PC-3 (cell line): ENCODE data around the gene SLC24A3. TPM values are rescaled to one million over a fixed set of nuclear protein-coding genes. Genes with fewer than 3 reads are reported as not detected.

Experiments
- ATAC-seq: fragments of 200-7000 bp; cut with Tn5 transposase; 2 replicates; pipeline ENCODE4 v1.9.1; 2020; ENCODE audit warnings: mild to moderate bottlenecking, moderate library complexity
- BruUV-seq: library from RNA; stranded (reverse); fragments of 400-500 nt; replicated peaks from 2 replicates; lab custom pipeline; 2021; lab: Mats Ljungman, UMichigan
- CTCF ChIA-PET: fragments of 300-600 bp; sonication (Branson Sonifier 250); formaldehyde crosslinking; loops from one replicate; lab custom pipeline; 2022; ENCODE audit warnings: antibody characterized with exemption; lab: Charles Lee
- POLR2A ChIA-PET: fragments of 300-600 bp; sonication (Branson Sonifier 250); formaldehyde crosslinking; loops from one replicate; lab custom pipeline; 2022; ENCODE audit warnings: antibody characterized with exemption; ENCODE audit not compliant: unreplicated experiment; lab: Charles Lee
- DNase-seq: peaks from one replicate; pipeline ENCODE4 v3.0.0-alpha.2; 2015
- H2AFZ ChIP-seq: fragments of 300-600 bp; sonication (generic); 2 replicates; pipeline ENCODE4 v1.6.0; 2016; ENCODE audit warnings: antibody characterized with exemption, low read length
- H3F3A ChIP-seq: fragments of 300-600 bp; sonication (generic); one replicate; pipeline ENCODE4 v1.6.0; 2017; ENCODE audit warnings: antibody characterized with exemption, low read length, control low read depth, mild to moderate bottlenecking; ENCODE audit not compliant: unreplicated experiment
- H3K27ac ChIP-seq: fragments of 300-600 bp; sonication (generic); 2 replicates; pipeline ENCODE4 v1.5.1; 2016; ENCODE audit warnings: mild to moderate bottlenecking, low read length
- H3K27me3 ChIP-seq: fragments of 300-600 bp; sonication (generic); 2 replicates; pipeline ENCODE4 v1.6.1; 2016; ENCODE audit warnings: low read length, mixed read lengths
- H3K36me3 ChIP-seq: fragments of 300-600 bp; sonication (generic); 2 replicates; pipeline ENCODE4 v1.6.1; 2016; ENCODE audit warnings: low read depth, mixed run types, low read length, mixed read lengths
- H3K4me1 ChIP-seq: fragments of 300-600 bp; sonication (generic); 2 replicates; pipeline ENCODE4 v1.5.1; 2016; ENCODE audit warnings: low read length; ENCODE audit not compliant: insufficient read depth
- H3K4me2 ChIP-seq: fragments of 300-600 bp; sonication (generic); 2 replicates; pipeline ENCODE4 v1.6.0; 2016; ENCODE audit warnings: low read length
- H3K4me3 ChIP-seq: fragments of 300-600 bp; sonication (generic); 2 replicates; pipeline ENCODE4 v1.5.1; 2016; ENCODE audit warnings: mild to moderate bottlenecking, low read length, mixed read lengths
- H3K79me2 ChIP-seq: fragments of 300-600 bp; sonication (generic); 2 replicates; pipeline ENCODE4 v1.6.1; 2017; ENCODE audit warnings: low read length, mixed read lengths
- H3K9ac ChIP-seq: fragments of 300-600 bp; sonication (generic); 2 replicates; pipeline ENCODE4 v1.6.0; 2016; ENCODE audit warnings: mild to moderate bottlenecking, low read length
- H3K9me2 ChIP-seq: fragments of 300-600 bp; sonication (generic); replicated peaks from 2 replicates; pipeline ENCODE4 v1.6.1; 2016; ENCODE audit warnings: mixed run types, low read length, mixed read lengths
- H3K9me3 ChIP-seq: fragments of 300-600 bp; sonication (generic); 2 replicates; pipeline ENCODE4 v1.6.1; 2016; ENCODE audit warnings: low read length, mixed read lengths
- H4K20me1 ChIP-seq: fragments of 300-600 bp; sonication (generic); 2 replicates; pipeline ENCODE4 v1.6.1; 2016; ENCODE audit warnings: low read length, mixed read lengths
- EZH2 ChIP-seq: fragments of 300-600 bp; sonication (generic); IDR thresholded peaks from one replicate; pipeline ENCODE4 v1.6.1; 2017; ENCODE audit warnings: antibody characterized with exemption, mild to moderate bottlenecking, low read length; ENCODE audit not compliant: unreplicated experiment
- EZH2phosphoT487 ChIP-seq: fragments of 300-600 bp; sonication (generic); IDR thresholded peaks from 2 replicates; pipeline ENCODE4 v1.6.1; 2018; ENCODE audit warnings: mild to moderate bottlenecking, antibody characterized with exemption, low read length, borderline replicate concordance
- intact Hi-C: fragments of 100-400 bp; cut with micrococcal nuclease; formaldehyde crosslinking; loops from 2 replicates; pipeline ENCODE4 v1.9.0; 2023
- total RNA-seq: library from RNA; depleted of rRNA; stranded (reverse); fragments of >200 nt; gene quantifications from 2 replicates; pipeline ENCODE4 v1.2.3, GENCODE V29; 2014
- TF ChIP-seq, protein P1 (sequence below): fragments of 300-600 bp; sonication (generic); conservative IDR thresholded peaks from 2 replicates; pipeline ENCODE4 v1.5.1; 2017; ENCODE audit warnings: antibody characterized with exemption, low read depth, mild to moderate bottlenecking, low read length

Gene SLC24A3
- total RNA-seq, 1 experiment from 2014 or later = 0.11 TPM

DNA sequence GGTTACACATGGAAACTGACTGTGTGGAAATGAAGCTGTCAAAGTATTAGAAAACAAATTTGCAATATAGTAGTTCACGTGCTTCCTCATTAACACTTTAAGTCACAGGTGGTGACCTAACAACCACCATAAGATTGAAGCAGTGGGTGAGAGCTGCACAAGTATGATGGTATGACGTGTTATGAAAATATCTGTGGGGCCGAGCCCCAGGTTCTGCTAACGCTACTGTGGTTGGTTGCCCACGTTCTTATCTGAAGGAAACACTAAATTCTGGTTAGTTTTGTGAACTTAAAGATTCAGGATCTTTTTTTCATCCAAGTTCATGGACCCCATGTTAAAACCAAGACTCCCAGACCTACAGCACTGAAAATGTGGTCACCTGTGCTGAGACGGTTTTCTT, 302.6 kb downstream of the SLC24A3 start:
- no peak overlapping the region for H3K27ac ChIP-seq
- H3K36me3 ChIP-seq = no peaks in the 10 kb centered on the region
- CTCF ChIA-PET = no interaction called here
- no peak for ATAC-seq
- no peak for DNase-seq
- TF ChIP-seq EZH2phosphoT487 (no peak), EZH2 (no peak)
- TF ChIP-seq, protein P1, sequence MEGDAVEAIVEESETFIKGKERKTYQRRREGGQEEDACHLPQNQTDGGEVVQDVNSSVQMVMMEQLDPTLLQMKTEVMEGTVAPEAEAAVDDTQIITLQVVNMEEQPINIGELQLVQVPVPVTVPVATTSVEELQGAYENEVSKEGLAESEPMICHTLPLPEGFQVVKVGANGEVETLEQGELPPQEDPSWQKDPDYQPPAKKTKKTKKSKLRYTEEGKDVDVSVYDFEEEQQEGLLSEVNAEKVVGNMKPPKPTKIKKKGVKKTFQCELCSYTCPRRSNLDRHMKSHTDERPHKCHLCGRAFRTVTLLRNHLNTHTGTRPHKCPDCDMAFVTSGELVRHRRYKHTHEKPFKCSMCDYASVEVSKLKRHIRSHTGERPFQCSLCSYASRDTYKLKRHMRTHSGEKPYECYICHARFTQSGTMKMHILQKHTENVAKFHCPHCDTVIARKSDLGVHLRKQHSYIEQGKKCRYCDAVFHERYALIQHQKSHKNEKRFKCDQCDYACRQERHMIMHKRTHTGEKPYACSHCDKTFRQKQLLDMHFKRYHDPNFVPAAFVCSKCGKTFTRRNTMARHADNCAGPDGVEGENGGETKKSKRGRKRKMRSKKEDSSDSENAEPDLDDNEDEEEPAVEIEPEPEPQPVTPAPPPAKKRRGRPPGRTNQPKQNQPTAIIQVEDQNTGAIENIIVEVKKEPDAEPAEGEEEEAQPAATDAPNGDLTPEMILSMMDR = no peak
- H4K20me1 ChIP-seq = no peaks in the 10 kb centered on the region
- no peak overlapping the region for H2AFZ ChIP-seq
- peaks cover 39% of the 10 kb centered on the region for H3K27me3 ChIP-seq
- H3K79me2 ChIP-seq = no peaks in the 10 kb centered on the region
- H3K4me1 ChIP-seq = no peaks in the 10 kb centered on the region
- no peaks in the 10 kb centered on the region for H3K9me3 ChIP-seq
- BruUV-seq = no TSS peak
- H3K4me2 ChIP-seq = no peak overlapping the region
- no peaks in the 10 kb centered on the region for H3F3A ChIP-seq
- no peak overlapping the region for H3K4me3 ChIP-seq
- intact Hi-C loops = no loop called here
- POLR2A ChIA-PET = no interaction called here
- no peaks in the 10 kb centered on the region for H3K9me2 ChIP-seq
- no peak overlapping the region for H3K9ac ChIP-seq

DNA sequence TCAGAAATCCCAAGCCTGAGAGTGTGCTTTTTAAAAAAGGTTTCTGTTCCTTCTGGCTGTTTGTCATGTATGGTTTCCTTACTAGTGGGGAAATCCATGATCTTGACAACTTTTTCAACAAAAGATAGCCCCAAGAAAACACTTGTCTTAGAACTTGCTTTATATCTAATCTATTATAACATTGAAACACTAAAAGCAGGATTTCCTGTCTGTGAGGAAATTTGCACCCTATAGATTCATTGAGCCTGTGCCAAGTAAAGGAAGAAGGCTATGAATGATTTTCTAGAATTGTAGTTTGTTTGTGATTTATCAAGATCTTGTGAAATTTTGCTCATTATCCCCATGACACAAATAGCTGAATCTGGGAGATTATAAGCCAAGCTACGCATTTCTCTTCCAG, 307.0 kb downstream of the SLC24A3 start:
- Histone ChIP-seq H3F3A (no peaks in the 10 kb centered on the region), H3K9ac (no peak overlapping the region), H3K4me2 (no peak overlapping the region), H3K27me3 (peaks cover 38% of the 10 kb centered on the region), H3K79me2 (no peaks in the 10 kb centered on the region), H2AFZ (no peak overlapping the region), H3K27ac (no peak overlapping the region), H3K9me2 (no peaks in the 10 kb centered on the region), H4K20me1 (no peaks in the 10 kb centered on the region), H3K4me3 (no peak overlapping the region), H3K4me1 (no peaks in the 10 kb centered on the region), H3K36me3 (no peaks in the 10 kb centered on the region), H3K9me3 (no peaks in the 10 kb centered on the region)
- TF ChIP-seq EZH2 (no peak), EZH2phosphoT487 (no peak)
- TF ChIP-seq, protein P1 = no peak
- DNase-seq (no peak), ATAC-seq (no peak)
- intact Hi-C loops = no loop called here
- no TSS peak for BruUV-seq
- ChIA-PET POLR2A (no interaction called here), CTCF (no interaction called here)

DNA sequence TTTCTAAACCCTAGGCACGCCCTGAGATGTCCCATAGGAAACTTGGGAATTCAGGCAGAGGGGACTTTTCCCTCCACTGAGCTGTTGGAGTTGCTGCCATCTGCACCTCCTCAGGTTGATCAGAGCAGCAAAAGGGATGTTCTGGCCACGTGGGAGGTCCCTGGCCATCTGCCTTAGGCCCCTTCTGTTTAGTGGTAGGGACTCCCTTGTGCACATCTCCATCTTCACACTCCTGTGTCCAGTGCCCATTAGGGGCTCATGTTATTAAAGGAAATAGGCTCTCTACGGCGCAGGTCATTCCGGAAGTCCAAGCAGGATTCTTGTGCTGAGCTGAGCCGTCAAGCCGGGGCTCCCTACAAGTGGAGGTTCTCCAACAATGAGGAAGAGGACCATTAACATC, 307.8 kb downstream of the SLC24A3 start:
- no peaks in the 10 kb centered on the region for H3K79me2 ChIP-seq
- peaks cover 38% of the 10 kb centered on the region for H3K27me3 ChIP-seq
- H2AFZ ChIP-seq = no peak overlapping the region
- H3K9me3 ChIP-seq = no peaks in the 10 kb centered on the region
- no TSS peak for BruUV-seq
- no peaks in the 10 kb centered on the region for H3K4me1 ChIP-seq
- H3K36me3 ChIP-seq = no peaks in the 10 kb centered on the region
- H3K9me2 ChIP-seq = no peaks in the 10 kb centered on the region
- H3K4me3 ChIP-seq = no peak overlapping the region
- intact Hi-C loops = no loop called here
- ChIA-PET POLR2A (no interaction called here), CTCF (no interaction called here)
- ATAC-seq (no peak), DNase-seq (no peak)
- no peak overlapping the region for H3K4me2 ChIP-seq
- H3K9ac ChIP-seq = no peak overlapping the region
- no peaks in the 10 kb centered on the region for H4K20me1 ChIP-seq
- H3F3A ChIP-seq = no peaks in the 10 kb centered on the region
- TF ChIP-seq EZH2 (no peak), EZH2phosphoT487 (no peak)
- H3K27ac ChIP-seq = no peak overlapping the region
